Measurements from ENCODE around the gene PRKCA.

Gene PRKCA

GRCh38 chr17:66834919-66835454 lies 532.6 kb downstream of the PRKCA start, which contains the start of gene CACNG5:
Gene CACNG5, plus strand, starts transcription at chr17:66835117. Its CDS starts 42,216 bp downstream, at chr17:66877333.
- no peak within 1 kb of the TSS for H3K4me3 ChIP-seq (ENCODE audit: low read depth, low read length)
- TF ChIP-seq, protein P1, sequence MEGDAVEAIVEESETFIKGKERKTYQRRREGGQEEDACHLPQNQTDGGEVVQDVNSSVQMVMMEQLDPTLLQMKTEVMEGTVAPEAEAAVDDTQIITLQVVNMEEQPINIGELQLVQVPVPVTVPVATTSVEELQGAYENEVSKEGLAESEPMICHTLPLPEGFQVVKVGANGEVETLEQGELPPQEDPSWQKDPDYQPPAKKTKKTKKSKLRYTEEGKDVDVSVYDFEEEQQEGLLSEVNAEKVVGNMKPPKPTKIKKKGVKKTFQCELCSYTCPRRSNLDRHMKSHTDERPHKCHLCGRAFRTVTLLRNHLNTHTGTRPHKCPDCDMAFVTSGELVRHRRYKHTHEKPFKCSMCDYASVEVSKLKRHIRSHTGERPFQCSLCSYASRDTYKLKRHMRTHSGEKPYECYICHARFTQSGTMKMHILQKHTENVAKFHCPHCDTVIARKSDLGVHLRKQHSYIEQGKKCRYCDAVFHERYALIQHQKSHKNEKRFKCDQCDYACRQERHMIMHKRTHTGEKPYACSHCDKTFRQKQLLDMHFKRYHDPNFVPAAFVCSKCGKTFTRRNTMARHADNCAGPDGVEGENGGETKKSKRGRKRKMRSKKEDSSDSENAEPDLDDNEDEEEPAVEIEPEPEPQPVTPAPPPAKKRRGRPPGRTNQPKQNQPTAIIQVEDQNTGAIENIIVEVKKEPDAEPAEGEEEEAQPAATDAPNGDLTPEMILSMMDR (IDR thresholded peaks at IDR 0.05; ENCODE audit: control insufficient read depth, extremely low read depth, insufficient read depth): no peak
- DNase-seq (ENCODE audit: low read depth): no peak

DNA sequence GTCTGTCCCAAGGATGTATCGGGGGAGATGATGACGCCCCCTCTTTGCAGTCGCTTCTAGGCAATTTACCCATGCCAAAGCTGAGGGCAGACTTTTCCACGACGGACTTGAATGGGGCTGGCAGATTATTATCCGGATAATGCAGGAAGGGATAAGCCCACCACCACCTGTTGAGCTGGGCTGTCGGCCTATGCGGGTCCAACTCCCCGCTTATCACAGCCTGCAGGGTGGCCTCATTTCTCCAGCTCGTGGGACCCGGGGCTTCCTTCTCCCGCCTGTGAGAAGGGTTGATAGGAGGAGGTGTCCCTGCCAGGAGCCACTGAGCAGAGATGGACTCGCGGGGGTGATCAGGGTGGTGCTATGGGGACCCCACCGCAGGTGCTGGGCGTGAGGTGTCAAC lies 533.1 kb downstream of the PRKCA start:
- H3K4me3 ChIP-seq (ENCODE audit: low read depth, low read length): no peak overlapping the region
- DNase-seq (ENCODE audit: low read depth): no peak
- TF ChIP-seq, protein P1 (IDR thresholded peaks at IDR 0.05; ENCODE audit: control insufficient read depth, extremely low read depth, insufficient read depth): no peak

DNA sequence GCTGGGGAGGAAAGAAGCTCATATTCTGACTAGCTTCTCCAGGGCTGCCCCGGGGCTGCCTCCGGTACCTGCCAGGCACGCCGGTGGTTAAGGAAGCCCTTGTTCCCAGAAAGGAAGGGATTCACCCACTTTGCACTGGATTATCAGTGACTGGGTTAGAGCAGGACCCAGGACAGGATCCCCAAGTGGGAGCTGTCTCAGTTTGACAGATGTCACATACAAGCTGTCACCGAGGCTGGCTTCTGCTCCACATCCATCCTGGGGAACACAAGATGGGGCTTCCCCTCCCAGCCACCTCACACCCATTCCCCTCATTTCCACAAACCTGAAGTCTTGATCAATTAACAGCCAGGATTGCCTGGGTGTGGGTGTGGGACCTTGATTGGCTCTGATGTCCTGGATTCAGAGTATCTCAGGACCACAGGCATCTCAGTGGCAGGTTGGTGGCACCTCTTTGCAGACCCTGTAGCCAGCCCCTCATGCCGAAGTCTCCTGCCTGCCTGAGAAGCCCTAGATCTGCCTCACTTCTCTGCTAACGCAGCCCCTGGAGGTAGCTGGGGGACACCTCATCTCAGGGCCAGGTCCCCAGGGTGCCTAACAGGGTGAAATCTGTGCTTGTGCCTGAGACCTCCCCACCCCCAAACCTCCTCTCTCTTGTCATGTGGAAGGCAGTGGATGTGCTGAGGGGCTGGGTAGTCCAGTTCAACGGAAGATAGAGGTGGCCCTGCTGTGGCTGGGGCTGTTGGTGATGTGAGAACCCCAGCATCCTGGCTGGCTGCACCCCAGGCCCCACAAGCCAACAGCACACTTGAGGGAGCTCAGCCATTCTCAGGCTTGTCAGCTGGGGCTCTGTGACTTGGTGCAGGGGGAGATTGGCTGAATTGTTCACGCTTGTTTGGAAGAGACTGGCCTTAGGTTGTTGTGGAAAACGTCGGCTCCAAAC lies 533.9 kb downstream of the PRKCA start:
- no peak overlapping the region for H3K4me3 ChIP-seq (ENCODE audit: low read depth, low read length)
- no peak for DNase-seq (ENCODE audit: low read depth)
- TF ChIP-seq, protein P1 (IDR thresholded peaks at IDR 0.05; ENCODE audit: control insufficient read depth, extremely low read depth, insufficient read depth): no peak

DNA sequence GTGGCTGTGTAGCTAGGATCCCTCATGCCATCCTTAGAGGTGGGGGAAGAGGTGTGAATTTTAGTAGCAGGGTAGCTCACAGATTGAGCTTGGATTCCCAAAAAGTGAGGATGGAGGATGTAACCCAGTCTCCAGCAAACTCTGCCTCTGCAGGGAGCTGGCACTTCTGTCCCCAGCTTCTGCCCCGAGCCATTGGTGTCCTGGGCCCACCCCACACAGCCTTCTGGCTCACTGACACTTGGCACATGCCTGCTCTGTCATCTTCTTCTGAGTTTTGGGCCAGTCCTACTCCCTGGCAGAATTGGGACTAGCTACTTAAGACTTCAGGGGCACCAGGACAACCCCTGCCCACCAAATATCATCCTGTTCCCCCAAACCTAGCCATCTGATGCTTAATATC lies 534.8 kb downstream of the PRKCA start:
- H3K4me3 ChIP-seq (ENCODE audit: low read depth, low read length): no peak overlapping the region
- TF ChIP-seq, protein P1 (IDR thresholded peaks at IDR 0.05; ENCODE audit: control insufficient read depth, extremely low read depth, insufficient read depth): no peak
- DNase-seq (ENCODE audit: low read depth): no peak

GRCh38 chr17:66837885-66838665 lies 535.7 kb downstream of the PRKCA start:
- no peak for DNase-seq (ENCODE audit: low read depth)
- H3K4me3 ChIP-seq (ENCODE audit: low read depth, low read length): no peak overlapping the region
- TF ChIP-seq, protein P1 (IDR thresholded peaks at IDR 0.05; ENCODE audit: control insufficient read depth, extremely low read depth, insufficient read depth): no peak

- DNase-seq (ENCODE audit: low read depth): no peak
- H3K4me3 ChIP-seq (ENCODE audit: low read depth, low read length): no peak overlapping the region
- TF ChIP-seq, protein P1 (IDR thresholded peaks at IDR 0.05; ENCODE audit: control insufficient read depth, extremely low read depth, insufficient read depth): no peak
Observed at GRCh38 chr17:66839616-66840015, 537.2 kb downstream of the PRKCA start.
